ENCODE results near the gene LCN15.

Gene LCN15

GRCh38 chr9:136754059-136754572 lies 10.2 kb downstream of the LCN15 start:
- DNase-seq: no peak

DNA sequence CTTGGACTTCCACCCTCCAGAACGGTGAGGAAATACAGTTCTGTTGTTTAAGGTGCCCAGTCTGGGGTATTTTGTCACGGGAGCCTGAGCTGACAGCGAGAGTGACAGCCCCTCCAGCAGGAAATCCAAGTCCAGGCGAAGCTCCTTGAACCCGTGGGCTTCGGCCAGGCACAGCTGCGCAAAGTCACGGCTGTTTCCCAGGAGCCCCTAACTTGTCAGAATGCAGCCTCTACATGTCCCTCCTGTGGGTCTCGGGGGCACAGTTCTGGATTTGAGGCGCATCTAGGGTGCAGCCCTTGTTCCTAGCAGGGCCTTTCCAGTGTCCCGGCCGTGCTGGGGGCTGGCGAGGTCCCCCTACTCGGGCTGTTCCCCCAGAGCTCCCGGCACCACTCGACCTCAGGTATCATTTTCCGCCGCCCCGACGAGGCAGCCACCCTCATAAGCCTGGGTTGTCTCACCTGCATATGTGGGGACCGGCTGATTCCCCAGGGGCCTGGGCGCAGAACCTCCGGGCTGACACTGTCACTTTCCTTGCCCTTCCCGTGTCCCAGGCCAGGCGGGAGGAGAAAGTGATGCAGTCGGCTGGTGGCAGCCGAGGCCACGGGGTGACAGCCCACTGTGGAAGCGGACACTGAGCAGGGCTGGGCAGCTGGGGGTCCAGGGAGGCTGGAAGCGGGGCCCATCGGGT lies 10.8 kb downstream of the LCN15 start:
- no peak for DNase-seq

GRCh38 chr9:136751814-136752213 lies 12.5 kb downstream of the LCN15 start:
- no peak for DNase-seq

DNA sequence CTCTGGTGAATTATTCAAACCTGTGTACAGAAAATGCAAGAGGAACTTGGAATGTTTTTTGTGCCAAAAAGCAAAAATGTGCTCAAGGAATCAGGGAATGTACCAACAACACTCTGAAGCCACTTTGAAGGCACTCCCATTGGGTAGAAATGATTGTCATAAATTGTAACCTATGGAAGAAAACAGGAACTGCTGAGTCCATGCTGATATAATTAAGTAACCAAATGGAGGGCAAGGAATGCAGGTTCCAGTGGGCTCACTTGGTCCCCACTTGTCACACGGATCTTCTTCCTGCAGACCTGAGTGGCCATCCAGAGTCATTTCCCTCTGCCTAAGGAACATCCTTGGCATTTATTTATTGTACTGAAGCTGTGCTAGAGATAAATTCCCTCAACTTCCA lies 13.1 kb downstream of the LCN15 start:
- DNase-seq: peak; percentile 12

GRCh38 chr9:136750526-136750925 lies 13.8 kb downstream of the LCN15 start:
- no peak for DNase-seq

GRCh38 chr9:136748666-136749611 lies 15.4 kb downstream of the LCN15 start:
- no peak for DNase-seq

GRCh38 chr9:136748201-136748600 lies 16.1 kb downstream of the LCN15 start, which contains the start of gene LCN6:
LCN6 (minus strand) TSS chr9:136748525; CDS start chr9:136748483, 42 bp downstream.
- no peak for DNase-seq

DNA sequence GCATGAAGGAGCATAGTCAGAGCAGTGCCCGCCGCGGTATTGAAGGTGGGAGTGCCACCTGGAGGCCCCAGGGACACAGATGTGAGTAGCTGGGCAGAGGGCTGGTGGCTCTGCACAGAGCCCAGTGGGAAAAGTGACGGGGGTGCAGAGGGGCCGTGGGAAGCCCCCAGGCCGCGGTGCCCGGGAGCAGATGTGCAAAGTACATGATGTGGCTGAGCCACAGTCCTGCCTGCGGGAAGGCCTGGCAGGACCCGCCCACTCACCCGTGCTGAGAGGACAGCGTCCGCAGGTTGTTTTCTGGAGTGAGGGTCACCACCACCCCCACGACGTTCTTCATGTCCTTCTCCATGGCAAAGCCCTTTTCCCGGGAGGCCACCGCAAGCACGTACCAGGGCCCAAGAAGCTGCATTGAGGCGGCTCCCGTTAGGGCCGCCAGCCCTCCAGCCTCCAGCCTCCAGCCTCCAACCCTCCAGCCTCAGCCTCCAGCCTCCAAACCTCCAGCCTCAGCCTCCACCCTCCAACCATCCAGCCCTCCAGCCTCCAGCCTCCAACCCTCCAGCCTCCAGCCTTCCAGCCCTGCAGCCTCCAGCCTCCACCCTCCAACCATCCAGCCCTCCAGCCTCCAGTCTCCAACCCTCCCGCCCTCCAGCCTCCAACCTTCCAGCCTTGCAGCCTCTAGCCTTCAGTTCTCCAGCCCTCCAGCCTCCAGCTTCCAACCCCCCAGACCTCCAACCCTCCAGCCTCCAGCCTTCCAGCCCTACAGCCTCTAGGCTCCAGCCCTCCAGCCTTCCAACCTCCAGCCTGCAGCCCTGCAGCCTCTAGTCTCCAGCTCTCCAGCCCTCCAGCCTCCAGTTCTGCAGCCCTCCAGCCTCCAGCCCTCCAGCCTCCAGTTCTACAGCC lies 16.9 kb downstream of the LCN15 start:
- DNase-seq: no peak

DNA sequence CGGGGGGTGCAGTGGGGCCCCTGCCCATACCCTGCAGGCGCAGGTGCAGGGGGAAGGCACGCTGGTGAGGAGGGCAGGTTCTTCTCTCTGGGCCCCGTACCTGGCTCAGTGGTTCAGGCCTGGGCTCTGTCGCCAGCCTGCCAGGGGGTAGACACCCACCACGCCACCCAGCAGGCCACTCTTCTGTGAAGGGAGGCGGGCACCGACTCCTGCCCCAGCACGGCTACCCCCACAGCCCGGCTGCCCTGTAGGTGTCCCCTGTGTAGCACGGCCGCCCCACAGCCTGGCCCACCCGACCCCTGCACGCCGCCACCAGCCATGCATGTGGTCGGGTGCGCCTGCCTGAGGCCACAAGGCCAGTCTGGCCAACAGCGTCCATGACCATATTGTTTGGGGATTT lies 17.7 kb downstream of the LCN15 start:
- no peak for DNase-seq

DNA sequence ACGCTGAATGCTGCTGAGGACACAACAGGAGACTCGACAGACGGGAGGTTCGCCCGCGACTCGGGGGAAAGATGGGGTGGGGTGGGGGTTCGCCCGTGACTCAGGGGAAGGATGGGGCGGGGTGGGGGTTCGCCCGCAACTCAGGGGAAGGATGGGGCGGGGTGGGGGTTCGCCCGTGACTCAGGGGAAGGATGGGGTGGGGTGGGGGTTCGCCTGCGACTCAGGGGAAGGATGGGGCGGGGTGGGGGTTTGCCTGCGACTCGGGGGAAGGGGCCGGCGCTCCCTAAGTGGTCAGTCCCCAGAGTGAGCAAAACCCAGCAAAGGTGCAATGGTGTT lies 18.2 kb downstream of the LCN15 start:
- no peak for DNase-seq

DNA sequence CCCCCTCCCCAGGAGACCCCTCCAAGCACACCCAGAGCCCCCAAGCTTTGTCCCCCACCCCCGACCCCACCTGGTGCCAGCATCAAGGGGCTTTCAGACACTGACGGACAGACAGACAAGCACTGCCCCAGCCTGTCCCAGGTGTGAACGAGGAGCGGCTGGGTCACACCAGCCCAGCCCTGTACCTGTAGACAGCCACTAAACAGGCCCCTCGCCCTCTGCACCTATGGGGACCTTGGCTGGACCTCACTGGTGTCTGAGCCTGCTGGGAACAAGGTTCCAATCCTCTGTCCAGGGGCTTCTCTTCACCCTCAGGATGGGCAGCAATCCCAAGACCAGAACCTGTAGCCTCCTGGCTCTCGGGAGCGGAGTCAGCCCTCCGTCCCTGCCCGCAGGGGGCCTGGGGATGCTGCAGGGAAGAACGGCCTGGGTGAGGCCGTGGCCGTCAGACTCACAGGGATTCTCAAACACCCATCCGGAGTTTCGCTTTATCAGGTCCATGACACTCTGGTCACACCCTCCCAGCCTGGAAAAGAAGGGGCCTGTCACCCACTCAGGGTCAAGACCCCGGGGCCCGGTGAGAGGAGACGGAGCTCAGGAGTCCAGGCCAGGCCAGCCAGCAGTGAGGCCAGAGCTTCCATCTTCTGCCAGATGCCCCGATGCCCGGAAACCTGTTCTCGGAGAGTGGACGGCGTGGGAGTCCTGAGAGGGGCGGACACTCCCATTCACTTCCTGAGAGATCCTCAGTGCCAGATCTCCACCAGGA lies 18.7 kb downstream of the LCN15 start:
- DNase-seq: no peak

DNA sequence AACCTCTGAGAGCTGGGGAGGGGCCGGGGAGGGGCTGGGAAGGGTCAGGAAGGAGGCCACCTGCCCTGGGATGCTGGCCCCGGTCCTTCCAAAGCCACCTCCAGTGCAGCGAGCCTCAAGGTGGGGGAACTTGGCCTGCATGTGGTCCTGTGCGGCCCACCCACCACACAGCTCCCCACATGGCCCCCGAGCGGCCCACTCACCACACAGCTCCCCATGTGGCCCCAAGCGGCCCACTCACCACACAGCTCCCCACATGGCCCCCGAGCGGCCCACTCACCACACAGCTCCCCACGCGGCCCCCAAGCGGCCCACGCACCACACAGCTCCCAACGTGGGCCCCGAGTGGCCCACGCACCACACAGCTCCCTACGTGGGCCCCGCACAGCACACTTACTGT lies 19.5 kb downstream of the LCN15 start:
- no peak for DNase-seq

DNA sequence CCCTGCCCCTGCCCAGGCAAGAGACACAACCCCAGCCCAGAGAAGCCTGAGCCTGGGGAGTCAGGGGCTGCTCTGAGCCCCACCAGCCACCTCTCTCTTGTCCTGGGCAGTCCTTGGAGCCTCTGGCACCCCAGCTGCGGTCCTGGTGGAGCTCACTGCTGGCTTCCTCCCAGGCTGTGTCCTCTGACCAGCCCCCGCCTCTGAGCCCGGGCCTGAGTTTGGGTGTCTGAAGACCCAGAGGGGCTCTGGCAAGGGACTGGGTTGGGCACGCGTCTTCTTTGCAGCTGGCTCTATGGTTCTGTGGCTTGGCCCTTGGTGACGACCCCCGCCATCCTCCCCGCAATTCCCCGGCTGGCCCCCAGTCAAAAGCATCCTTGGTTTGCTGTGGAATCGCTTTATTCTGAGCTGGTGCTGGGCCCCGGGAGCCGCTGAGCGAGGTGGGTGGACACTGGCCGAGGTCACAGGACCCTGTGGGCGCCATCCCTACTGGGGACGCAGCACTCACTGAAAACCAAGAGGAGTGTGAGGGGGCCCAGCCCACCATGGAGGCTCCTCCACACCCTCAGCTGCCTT lies 20.6 kb downstream of the LCN15 start:
- no peak for DNase-seq

GRCh38 chr9:136742591-136743391 lies 21.5 kb downstream of the LCN15 start, which contains the start of gene LCN10:
LCN10 (minus strand) TSS chr9:136742940; CDS start chr9:136742903, 37 bp downstream.
- DNase-seq: no peak

DNA sequence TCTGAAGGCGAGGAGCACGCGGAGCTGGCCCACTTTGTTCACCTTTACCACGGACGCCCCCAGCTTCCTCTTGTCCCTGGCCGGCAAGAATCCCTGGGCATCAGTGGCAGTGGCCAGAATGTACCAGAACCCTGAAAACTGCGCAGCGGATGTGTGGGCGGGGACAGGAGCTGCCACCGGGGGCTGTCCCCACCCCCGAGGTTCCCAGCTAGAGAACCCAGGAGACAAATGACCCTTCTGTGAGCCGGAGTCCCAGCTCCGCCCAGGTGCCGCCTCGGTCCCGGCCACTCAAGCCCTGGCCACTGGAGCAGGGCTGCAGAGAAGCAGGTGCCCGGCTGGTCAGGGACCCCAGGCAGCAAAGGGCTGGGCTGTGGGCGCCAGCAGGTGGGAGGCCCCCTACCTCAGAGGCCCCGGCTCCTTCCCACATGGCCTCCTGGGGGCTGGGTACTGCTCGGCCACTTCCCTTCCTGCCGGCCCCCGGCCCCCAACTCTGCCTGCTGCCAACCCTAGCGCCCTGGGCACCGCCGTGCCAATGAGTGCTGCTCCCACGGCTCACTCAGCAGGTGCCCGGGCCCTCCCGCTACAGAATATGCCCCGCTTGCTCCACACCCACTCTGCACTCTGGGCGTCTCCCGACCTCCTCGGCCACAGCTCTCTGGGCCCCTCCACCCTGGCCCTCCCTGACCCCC lies 22.3 kb downstream of the LCN15 start:
- no peak for DNase-seq

DNA sequence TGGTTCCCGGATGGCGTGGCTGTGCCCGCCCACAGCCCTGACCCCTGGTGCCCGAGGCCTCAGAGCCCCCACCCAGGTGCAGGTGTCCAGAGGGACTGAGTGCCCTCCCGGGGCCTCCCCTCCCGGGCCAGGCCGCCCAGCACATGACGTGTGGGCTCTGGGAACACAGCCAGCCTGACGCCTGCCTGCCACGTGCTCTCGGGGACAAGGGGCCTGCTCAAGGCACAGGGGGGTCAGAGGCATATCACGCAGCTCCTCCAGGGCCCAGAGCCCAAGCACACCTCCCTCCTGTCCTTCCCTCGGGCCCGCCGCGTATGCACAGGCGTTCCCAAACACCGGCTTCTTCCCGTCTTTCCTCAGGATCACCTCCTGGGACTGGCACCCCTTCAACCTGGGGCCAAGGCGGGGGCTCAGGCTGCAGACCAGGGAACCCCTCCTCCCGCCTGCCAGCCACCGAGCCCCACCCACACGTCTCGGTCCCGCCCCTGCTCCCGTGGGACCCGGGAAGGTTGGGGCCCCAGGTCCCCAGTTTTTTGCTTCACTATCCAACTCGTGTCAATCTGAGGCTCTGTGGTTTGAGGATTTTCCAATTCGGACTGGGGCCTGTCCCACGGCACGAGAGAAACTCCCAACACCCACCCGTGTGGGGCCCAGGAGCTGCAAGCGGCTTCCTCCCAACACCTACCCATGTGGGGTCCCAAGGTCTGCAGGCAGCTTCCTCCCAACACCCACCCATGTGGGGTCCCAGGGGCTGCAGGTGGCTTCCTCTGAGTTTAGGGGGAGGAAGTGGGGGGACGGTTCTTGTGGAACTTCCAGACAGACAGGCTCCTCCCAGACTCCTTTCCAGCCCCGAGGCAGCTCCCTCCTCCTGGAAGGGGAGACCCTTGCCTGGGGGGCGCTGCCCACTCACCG lies 23.1 kb downstream of the LCN15 start:
- DNase-seq: no peak

DNA sequence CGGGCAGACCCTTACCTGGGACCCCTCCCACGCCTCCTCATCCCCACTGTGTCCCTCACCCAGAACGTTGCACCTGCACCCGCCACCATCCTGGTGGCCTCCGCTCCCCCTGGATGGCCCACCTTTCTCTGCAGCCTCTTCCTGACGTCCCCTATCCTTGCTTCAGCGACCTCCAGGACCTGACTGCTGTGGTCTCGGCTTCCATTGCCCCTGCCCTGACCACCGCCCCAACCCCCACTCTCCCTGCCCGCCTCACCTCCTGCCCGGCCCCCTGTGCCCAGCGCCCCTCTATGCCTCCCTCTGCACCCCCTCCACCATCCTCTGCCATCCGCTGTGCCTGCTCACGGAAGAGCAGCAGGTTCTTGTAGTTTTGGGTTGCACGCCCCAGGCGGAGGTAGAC lies 23.8 kb downstream of the LCN15 start:
- no peak for DNase-seq

DNA sequence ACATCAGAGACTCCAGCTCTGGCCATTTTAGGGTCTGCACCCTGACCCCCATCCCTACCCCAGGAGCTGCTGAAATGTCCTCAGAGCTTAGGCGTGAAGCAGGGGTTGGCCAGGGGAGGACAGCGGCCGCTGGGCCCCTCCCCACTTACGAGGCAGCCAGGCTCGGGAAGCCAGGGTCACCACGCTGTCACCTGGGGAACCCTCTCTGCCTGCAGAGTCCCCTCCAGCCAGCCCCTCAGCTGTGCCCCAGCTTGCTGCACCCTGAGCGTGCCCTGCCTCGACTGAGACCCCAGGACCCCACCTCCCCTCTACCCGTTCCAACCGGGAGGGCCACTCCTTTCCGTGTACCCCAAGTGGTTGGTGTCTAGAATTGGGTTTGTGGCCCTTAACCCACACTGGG lies 24.2 kb downstream of the LCN15 start:
- DNase-seq: no peak

DNA sequence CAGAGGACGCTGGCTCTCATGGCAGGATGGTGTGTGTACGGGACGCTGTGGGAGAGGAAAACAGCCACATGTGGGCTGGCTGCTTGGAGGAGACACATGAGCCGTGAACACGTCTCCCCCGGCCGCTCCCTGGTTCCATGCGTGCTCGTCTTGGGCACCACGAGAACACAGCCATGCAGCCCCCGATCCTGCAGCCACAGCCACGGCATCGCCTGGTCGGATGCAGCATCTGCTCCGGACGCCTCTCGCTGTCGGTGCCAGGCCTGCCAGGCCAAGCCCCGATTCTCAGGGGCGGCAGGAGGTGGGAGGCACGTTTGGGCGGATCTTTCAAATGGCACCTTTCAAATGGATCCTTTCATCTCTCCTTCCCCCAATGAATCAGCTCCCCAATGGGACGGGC lies 24.8 kb downstream of the LCN15 start:
- DNase-seq: no peak

Data from OCI-M1 (cell line).